Measurements from ENCODE around the gene ANKRD22. TPM values are rescaled to one million over a fixed set of nuclear protein-coding genes. Genes with fewer than 3 reads are reported as not detected.

The ANKRD22 gene
- total RNA-seq, 6 experiments from 2014 or later: 0.54 to 1.2 (median 1.2) TPM; not detected in 3

DNA sequence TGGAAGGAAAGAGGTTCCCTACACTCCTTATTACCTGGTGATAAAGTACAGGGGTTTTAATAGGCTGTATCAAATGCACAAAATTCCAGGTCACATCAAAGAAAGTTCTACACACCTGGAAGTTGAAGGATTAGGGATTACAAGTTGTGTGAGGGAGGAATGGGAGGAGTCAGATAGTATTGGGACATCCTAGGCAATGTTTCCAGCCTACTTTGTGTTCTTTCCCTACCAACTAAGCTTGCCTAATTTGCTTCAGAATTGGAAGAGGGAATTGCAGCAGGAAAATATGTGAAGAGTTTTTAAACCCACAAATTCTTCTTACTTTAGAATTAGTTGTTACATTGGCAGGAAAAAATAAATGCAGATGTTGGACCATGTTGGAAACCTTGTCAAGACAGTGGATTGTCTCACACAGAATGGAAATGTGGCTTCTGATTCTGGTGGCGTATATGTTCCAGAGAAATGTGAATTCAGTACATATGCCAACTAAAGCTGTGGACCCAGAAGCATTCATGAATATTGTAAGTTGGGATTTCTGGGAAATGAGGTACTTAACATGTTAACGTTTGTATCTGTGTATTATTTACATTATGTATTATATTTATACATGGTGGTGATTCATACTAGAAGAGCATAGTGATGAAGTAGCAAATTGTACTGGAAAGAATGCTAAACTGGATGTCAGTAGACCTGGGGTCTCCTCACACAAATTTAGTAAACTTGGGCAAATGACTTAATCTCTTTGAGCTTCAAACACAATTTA, 48.9 kb downstream of the ANKRD22 start, which contains the start of gene LIPM:
Gene LIPM (plus strand): TSS at position 208 of the 763 bp plus-strand sequence. CDS start 167 bp downstream, at position 375.
- TF ChIP-seq, protein P1, sequence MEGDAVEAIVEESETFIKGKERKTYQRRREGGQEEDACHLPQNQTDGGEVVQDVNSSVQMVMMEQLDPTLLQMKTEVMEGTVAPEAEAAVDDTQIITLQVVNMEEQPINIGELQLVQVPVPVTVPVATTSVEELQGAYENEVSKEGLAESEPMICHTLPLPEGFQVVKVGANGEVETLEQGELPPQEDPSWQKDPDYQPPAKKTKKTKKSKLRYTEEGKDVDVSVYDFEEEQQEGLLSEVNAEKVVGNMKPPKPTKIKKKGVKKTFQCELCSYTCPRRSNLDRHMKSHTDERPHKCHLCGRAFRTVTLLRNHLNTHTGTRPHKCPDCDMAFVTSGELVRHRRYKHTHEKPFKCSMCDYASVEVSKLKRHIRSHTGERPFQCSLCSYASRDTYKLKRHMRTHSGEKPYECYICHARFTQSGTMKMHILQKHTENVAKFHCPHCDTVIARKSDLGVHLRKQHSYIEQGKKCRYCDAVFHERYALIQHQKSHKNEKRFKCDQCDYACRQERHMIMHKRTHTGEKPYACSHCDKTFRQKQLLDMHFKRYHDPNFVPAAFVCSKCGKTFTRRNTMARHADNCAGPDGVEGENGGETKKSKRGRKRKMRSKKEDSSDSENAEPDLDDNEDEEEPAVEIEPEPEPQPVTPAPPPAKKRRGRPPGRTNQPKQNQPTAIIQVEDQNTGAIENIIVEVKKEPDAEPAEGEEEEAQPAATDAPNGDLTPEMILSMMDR (IDR thresholded peaks at IDR 0.05): no peak
- no peak within 1 kb of the TSS for H3K4me3 ChIP-seq
- 68% methylated on average over 2 of the region's 2 CpGs for WGBS (ENCODE audit: insufficient coverage, low coverage, low lambda C conversion rate, missing lambda C conversion rate)
- no peaks in the 10 kb centered on the region for H3K9me3 ChIP-seq
- DNase-seq: no peak
- H3K4me1 ChIP-seq: no peaks in the 10 kb centered on the region
- H3K36me3 ChIP-seq: no peaks in the 10 kb centered on the region
- intact Hi-C loops (cut with DNase I): no loop called here
- H3K27ac ChIP-seq: no peak within 1 kb of the TSS
- ATAC-seq: no peak
- no peaks in the 10 kb centered on the region for H3K27me3 ChIP-seq

DNA sequence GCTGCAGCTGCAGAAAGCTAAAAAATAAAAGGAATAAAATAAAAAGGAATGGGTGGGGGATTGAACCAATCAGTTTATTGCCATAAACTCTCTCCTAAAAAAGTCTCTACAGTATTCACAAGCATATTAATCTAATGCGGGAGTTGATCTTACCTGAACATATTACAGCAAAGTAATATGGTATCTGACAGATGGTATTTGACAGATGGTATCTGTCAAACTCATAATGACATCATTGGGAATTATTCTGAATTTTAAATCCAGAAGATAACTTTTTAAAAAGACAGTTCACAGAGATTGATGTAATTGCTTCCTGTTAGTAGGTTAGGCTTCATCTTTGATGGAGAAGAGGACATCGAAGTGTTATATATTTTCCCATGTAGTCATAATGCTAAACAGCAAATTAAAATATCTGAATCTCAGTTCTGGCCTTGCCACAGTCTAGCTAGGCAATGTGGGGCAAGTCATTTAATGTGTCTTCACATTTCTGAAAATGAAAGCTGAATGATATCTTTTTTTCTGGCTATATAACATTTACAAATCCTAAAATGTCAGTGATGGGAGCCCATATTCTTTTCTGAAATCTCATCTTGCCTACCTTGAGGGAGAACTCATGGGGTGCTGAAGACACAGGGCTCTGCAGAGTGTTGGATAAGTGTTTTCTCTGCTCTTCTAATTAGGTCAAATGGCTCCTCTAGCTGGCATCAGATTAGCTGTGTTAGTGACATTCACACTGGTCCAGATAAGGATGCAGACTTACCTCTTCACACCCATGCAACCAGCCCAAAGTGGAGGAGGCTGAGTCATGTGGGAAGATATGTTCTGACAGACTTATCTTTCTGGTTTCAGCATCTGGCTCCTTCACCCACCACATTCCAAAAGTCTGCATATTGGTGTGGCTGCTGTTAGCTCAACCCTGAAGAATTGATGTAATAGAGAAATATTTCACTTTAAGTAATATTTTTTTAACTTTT, 51.2 kb downstream of the ANKRD22 start:
- DNase-seq (no peak), ATAC-seq (no peak)
- no peak for TF ChIP-seq POLR2A (IDR thresholded peaks at IDR 0.05)
- TF ChIP-seq, protein P1 (IDR thresholded peaks at IDR 0.05): no peak
- Histone ChIP-seq H3K27me3 (no peaks in the 10 kb centered on the region), H3K36me3 (no peaks in the 10 kb centered on the region), H3K4me3 (no peak overlapping the region), H3K27ac (no peak overlapping the region), H3K4me1 (no peaks in the 10 kb centered on the region), H3K9me3 (no peaks in the 10 kb centered on the region)
- intact Hi-C loops (cut with DNase I): no loop called here
- WGBS (ENCODE audit: insufficient coverage, low coverage, low lambda C conversion rate, missing lambda C conversion rate): 69% methylated on average over 2 of the region's 2 CpGs

DNA sequence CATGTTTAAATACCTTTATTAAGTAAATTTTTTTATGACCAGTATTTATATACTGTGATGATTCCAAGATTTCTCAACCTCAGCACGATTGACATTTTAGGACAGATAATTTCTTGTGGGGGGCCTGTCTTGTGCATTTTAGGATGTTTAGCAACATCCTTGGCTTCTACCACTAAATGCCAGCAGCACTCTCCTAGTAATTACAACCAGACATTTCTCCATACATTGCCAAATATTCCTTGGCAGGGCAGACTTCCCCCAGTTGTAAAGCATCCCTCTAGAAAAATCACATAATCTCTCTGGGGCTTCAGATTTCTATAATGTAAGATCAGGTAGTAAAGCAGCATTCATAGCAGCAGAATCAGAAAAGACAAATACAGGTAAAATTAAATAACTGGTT, 56.9 kb downstream of the ANKRD22 start:
- no peaks in the 10 kb centered on the region for H3K27me3 ChIP-seq
- no peaks in the 10 kb centered on the region for H3K36me3 ChIP-seq
- ATAC-seq (no peak), DNase-seq (no peak)
- 89% methylated on average over 1 of the region's 1 CpG for WGBS (ENCODE audit: insufficient coverage, low coverage, low lambda C conversion rate, missing lambda C conversion rate)
- H3K4me3 ChIP-seq: no peak overlapping the region
- H3K9me3 ChIP-seq: no peaks in the 10 kb centered on the region
- no peak for TF ChIP-seq POLR2A (IDR thresholded peaks at IDR 0.05)
- TF ChIP-seq, protein P1 (IDR thresholded peaks at IDR 0.05): no peak
- intact Hi-C loops (cut with DNase I): no loop called here
- H3K4me1 ChIP-seq: peaks cover 0 to 12% (median 5%) of the 10 kb centered on the region in 4 donors
- no peak overlapping the region for H3K27ac ChIP-seq

DNA sequence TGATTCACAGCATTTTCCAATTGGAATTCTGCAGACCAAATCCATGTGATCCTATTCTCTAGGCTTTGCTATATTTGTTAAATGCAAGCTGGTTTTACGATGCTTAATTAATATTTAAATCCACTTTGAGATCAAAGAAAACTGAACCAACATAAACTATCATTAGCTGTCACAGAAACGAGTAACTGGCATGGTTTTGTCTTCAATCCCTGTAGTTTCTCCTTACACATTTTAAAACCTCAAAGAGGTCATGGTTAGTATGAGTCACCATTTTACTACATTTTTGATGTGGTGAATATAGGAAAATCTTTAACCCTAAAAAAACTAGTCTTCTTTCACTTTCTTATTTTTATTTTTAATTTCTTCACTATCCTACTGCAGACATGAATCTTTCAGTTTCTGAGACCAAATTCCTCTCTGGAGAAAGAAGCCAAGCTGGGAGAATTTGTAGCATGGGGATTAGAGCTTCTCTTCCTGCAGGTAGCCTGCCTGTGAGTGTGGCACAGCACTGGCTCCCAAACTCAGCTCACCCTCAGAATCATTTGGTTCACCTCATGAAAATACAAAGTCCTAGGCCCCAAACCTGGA, 57.8 kb downstream of the ANKRD22 start:
- intact Hi-C loops (cut with DNase I): no loop called here
- H3K27ac ChIP-seq: no peak overlapping the region
- no peak for DNase-seq
- no peak overlapping the region for H3K4me3 ChIP-seq
- H3K4me1 ChIP-seq: peaks cover 0 to 12% (median 5%) of the 10 kb centered on the region in 4 donors
- TF ChIP-seq, protein P1 (IDR thresholded peaks at IDR 0.05): no peak
- TF ChIP-seq POLR2A (IDR thresholded peaks at IDR 0.05): no peak
- H3K36me3 ChIP-seq: no peaks in the 10 kb centered on the region
- WGBS (ENCODE audit: insufficient coverage, low coverage, low lambda C conversion rate, missing lambda C conversion rate): 59% methylated on average over 2 of the region's 2 CpGs
- H3K9me3 ChIP-seq: no peaks in the 10 kb centered on the region
- no peak for ATAC-seq
- no peaks in the 10 kb centered on the region for H3K27me3 ChIP-seq
